ENCODE data around the gene NHSL1.

DNA sequence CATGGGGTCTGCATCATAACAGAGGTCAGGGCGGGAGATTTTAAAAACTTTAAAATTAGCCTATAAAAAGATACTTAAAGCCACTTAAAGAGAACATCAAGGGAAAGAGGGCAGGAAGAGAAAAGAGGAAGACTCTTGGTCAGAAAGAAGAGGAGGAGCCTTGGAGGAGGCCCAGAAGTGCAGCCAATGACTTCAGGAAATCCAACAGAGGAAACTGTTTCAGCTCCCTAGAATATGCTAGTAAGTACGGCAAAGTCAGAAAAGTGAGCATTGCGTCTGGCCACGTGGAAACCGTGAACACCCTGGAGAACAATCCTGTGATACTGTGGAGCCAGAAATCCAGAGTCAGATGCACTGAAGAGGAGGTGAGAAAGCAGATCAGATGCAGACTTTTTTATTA lies 22.5 kb upstream of the NHSL1 start:
- no peak for TF ChIP-seq EZH2 (IDR thresholded peaks at IDR 0.05; ENCODE audit: borderline replicate concordance, low read depth, low read length, severe bottlenecking)
- TF ChIP-seq, protein P1, sequence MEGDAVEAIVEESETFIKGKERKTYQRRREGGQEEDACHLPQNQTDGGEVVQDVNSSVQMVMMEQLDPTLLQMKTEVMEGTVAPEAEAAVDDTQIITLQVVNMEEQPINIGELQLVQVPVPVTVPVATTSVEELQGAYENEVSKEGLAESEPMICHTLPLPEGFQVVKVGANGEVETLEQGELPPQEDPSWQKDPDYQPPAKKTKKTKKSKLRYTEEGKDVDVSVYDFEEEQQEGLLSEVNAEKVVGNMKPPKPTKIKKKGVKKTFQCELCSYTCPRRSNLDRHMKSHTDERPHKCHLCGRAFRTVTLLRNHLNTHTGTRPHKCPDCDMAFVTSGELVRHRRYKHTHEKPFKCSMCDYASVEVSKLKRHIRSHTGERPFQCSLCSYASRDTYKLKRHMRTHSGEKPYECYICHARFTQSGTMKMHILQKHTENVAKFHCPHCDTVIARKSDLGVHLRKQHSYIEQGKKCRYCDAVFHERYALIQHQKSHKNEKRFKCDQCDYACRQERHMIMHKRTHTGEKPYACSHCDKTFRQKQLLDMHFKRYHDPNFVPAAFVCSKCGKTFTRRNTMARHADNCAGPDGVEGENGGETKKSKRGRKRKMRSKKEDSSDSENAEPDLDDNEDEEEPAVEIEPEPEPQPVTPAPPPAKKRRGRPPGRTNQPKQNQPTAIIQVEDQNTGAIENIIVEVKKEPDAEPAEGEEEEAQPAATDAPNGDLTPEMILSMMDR (IDR thresholded peaks at IDR 0.05; ENCODE audit: borderline replicate concordance, extremely low read depth, low read length, poor library complexity, severe bottlenecking), result no peak
